Gastrocnemius medialis (tissue), 4 donors: ENCODE results near the gene ZDHHC17.

Source experiments
- CTCF ChIP-seq, 5 experiments: fragments of 450-650 bp in 3 of 5; fragments of 200-600 bp in 2 of 5; sonication (generic) in 2 of 5; IDR thresholded peaks in 4 of 5; conservative IDR thresholded peaks in 1 of 5; 1 replicate in 4 of 5; 2 replicates in 1 of 5; pipeline ENCODE4 v1.5.1; 2016 to 2019; ENCODE audit warnings: antibody characterized with exemption in 5 of 5, mild to moderate bottlenecking in 3 of 5, moderate library complexity in 3 of 5
- POLR2A ChIP-seq, 2 donors: fragments of 450-650 bp; IDR thresholded peaks; one replicate each; pipeline ENCODE4 v1.6.1; 2017; ENCODE audit warnings: antibody characterized with exemption in 2 of 2, mild to moderate bottlenecking in 2 of 2, moderate library complexity in 2 of 2

GRCh38 chr12:76762601-76762980, 1.3 kb upstream of the ZDHHC17 start:
- TF ChIP-seq CTCF (IDR thresholded peaks at IDR 0.05 in 4 of 5, conservative IDR thresholded peaks at IDR 0.05 in 1 of 5) (no peak), POLR2A (IDR thresholded peaks at IDR 0.05) (no peak)
